Cardiac muscle cell (in vitro differentiated cells and primary cell): ENCODE results near the gene SLC37A1. TPM values are rescaled to one million over a fixed set of nuclear protein-coding genes. Genes with fewer than 3 reads are reported as not detected.

Experiments used
- DNase-seq, 2 donors: peaks; one replicate each; pipeline versions ENCODE4 v3.0.0 to v3.0.0-alpha.2; 2010 to 2017; ENCODE audit warnings: low read depth in 1 of 2, low spot score in 1 of 2
- H3K27ac ChIP-seq: fragments of 200-600 bp; sonication (generic); 2 replicates; pipeline ENCODE4 v1.5.1; 2016
- H3K27me3 ChIP-seq: fragments of 200-600 bp; sonication (generic); 2 replicates; pipeline ENCODE4 v1.6.0; 2016; ENCODE audit warnings: control low read depth
- H3K36me3 ChIP-seq: fragments of 200-600 bp; sonication (generic); 2 replicates; pipeline ENCODE4 v1.5.1; 2016; ENCODE audit warnings: control low read depth
- H3K4me1 ChIP-seq: fragments of 200-600 bp; sonication (generic); 2 replicates; pipeline ENCODE4 v1.8.1; 2017; ENCODE audit warnings: low read depth, mild to moderate bottlenecking, mixed run types
- H3K4me3 ChIP-seq: fragments of 200-600 bp; sonication (generic); 2 replicates; pipeline ENCODE4 v1.5.1; 2016; ENCODE audit warnings: mild to moderate bottlenecking
- H3K9me3 ChIP-seq: fragments of 200-600 bp; sonication (generic); 2 replicates; pipeline ENCODE4 v1.5.1; 2017; ENCODE audit warnings: low read depth, mild to moderate bottlenecking, control low read depth
- CTCF ChIP-seq: IDR thresholded peaks from 2 replicates; pipeline ENCODE4 v1.5.1; 2012; ENCODE audit warnings: low read depth, mild to moderate bottlenecking, low read length
- polyA plus RNA-seq: library from polyadenylated mRNA; unstranded; fragments of >200 nt; fragmentation: Nextera tagmentation; extraction: Ambion mirVana; gene quantifications from 2 replicates; pipeline ENCODE4 v1.2.1, GENCODE V29; 2016
- total RNA-seq: library from RNA; depleted of rRNA; stranded (reverse); fragments of >200 nt; gene quantifications from 2 replicates; pipeline ENCODE4 v1.2.3, GENCODE V29; 2016

Gene SLC37A1
- total and polyA plus RNA-seq, 2 experiments from 2014 or later: 3.5 to 8.4 TPM

DNA sequence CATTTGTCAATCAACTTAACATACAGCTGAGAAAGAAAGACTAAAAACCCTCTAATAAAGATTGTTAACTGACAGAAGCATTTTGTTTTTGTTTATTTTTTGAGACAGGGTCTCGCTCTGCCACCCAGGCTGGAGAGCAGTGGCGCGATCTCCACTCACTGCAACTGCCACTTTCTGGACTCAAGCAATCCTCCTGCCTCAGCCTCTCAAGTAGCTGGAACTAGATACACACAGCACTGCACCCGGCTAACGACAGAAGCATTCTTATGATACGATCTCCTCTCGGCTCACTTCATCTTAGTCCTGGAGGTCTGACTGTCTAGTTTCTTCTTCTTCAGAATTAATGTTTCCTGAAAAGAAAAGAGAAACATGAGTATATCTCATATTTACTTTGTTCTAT, 41.1 kb upstream of the SLC37A1 start:
- H3K9me3 ChIP-seq: no peaks in the 10 kb centered on the region
- TF ChIP-seq CTCF: no peak
- no peaks in the 10 kb centered on the region for H3K27me3 ChIP-seq
- no peaks in the 10 kb centered on the region for H3K4me1 ChIP-seq
- DNase-seq: no peak
- no peaks in the 10 kb centered on the region for H3K36me3 ChIP-seq
- H3K4me3 ChIP-seq: no peak overlapping the region
- H3K27ac ChIP-seq: no peak overlapping the region

- Histone ChIP-seq H3K27me3 (no peaks in the 10 kb centered on the region), H3K4me3 (no peak overlapping the region), H3K36me3 (no peaks in the 10 kb centered on the region), H3K4me1 (no peaks in the 10 kb centered on the region), H3K9me3 (no peaks in the 10 kb centered on the region), H3K27ac (no peak overlapping the region)
- no peak for TF ChIP-seq CTCF
- DNase-seq: no peak
Measured at GRCh38 chr21:42473498-42474042, 40.1 kb upstream of the SLC37A1 start.

DNA sequence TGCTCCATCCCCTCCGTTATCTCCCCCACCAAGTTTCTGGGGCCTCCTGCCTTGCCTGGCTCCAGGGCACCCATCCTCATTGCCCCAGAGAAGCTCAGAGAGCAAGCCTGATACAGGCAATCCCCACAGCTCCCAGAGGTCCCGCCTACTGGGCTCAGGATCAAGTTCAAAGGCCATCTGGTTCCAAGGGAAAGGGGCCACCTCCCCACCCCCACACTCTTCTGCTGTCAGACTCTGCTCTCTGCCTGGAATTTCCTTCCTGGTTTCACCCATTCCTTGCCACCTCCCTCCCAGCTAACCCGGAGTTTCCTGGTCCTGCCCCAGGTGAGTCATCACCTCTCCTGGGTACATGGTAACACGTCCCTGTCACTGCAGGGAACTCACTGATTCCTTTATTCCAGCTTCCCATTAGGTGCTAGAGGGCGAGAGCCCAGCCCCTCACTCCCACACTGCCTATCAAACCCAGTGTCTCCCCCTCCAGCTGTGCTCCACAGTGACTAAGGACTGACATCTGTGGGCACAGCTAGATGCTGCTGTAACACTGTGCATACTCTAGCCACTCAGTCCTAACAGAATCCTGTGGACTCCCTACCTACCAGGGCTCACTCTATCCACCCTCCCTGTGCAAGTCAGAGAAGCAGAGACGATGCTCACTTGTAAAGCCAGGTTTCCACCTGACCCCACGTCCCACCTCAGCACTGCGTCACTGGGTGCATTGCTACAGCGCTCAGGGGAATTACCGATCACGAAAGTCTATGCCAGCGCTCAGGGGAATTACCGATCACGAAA, 39.4 kb upstream of the SLC37A1 start:
- DNase-seq: peak in 1 of 2 donors; percentile 14
- H3K4me1 ChIP-seq: no peaks in the 10 kb centered on the region
- no peaks in the 10 kb centered on the region for H3K27me3 ChIP-seq
- no peaks in the 10 kb centered on the region for H3K36me3 ChIP-seq
- H3K27ac ChIP-seq: no peak overlapping the region
- no peaks in the 10 kb centered on the region for H3K9me3 ChIP-seq
- H3K4me3 ChIP-seq: no peak overlapping the region
- TF ChIP-seq CTCF: no peak

DNA sequence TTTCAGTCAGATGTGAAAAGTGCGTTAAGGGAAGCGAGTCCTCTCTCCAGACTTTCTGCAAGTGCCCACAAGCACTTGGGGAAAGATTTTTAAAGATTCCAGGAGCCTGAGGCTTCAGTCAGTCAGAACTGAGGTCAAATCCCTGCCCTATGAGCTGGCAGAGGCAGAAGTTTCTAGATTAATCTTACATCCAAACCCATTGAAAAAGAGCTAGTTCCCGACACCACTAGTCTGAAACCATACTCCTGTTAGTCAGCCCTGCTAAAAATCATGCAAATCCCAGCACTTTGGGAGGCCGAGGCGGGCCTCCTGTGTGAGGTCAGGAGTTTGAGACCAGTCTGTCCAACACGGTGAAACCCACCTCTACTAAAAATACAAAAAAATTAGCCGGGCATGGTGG, 38.6 kb upstream of the SLC37A1 start:
- H3K36me3 ChIP-seq: no peaks in the 10 kb centered on the region
- H3K4me3 ChIP-seq: no peak overlapping the region
- H3K27ac ChIP-seq: no peak overlapping the region
- H3K27me3 ChIP-seq: no peaks in the 10 kb centered on the region
- TF ChIP-seq CTCF: no peak
- no peaks in the 10 kb centered on the region for H3K4me1 ChIP-seq
- no peaks in the 10 kb centered on the region for H3K9me3 ChIP-seq
- no peak for DNase-seq

DNA sequence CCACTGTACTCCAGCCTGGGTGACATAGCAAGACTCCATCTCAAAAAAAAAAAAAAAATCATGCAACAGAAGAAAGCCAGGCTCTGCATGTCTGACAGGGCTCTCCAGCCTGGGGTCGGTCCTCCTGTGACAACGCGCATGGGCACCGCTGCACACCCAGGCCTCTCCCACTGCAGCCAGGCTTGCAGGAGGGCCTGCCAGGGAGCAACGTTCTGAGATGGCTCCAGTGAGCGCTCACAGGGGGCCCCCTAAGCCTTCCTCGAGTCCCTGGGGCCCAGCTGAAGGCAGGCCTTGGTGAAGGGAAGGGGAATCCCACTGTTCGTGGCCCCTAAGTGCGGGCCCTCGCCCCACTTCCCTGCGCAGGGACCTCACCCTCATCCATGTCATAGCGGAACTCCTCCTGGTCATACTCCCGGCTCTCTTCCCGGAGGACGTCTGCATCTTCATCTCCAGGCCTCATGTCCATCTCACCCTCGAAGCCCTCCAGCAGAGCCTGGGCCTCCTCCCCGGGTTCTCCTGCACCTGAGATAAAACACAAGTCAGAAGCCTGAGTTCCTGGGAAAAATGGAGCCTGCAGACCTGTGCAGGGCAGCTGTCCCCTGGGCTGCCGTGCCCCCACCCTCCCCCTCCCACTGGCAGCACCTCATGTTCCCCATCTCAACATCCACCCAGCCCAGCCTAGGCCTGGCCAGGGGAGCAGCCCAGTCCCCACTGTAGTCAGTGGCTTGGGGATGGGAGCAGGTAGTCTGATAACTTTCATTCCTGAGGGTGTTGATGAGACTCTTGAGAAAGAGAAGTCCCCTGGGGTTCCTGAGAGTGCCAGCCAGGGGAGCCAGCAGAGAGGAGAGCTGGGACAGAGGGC, 37.9 kb upstream of the SLC37A1 start:
- no peak for TF ChIP-seq CTCF
- DNase-seq: no peak
- H3K27me3 ChIP-seq: no peaks in the 10 kb centered on the region
- H3K9me3 ChIP-seq: no peaks in the 10 kb centered on the region
- no peak overlapping the region for H3K4me3 ChIP-seq
- no peaks in the 10 kb centered on the region for H3K36me3 ChIP-seq
- no peak overlapping the region for H3K27ac ChIP-seq
- no peaks in the 10 kb centered on the region for H3K4me1 ChIP-seq
